ENCODE results near the gene MRPL32.

- TF ChIP-seq CTCF (IDR thresholded peaks at IDR 0.05; ENCODE audit: low read depth, low read length, poor library complexity, severe bottlenecking) (no peak), EZH2phosphoT487 (IDR thresholded peaks at IDR 0.05; ENCODE audit: borderline replicate concordance, low read length) (no peak)
Measured at GRCh38 chr7:42986781-42987248, 54.6 kb downstream of the MRPL32 start.
